Measurements from ENCODE around the gene TRIM7.

TRIM7 gene

DNA sequence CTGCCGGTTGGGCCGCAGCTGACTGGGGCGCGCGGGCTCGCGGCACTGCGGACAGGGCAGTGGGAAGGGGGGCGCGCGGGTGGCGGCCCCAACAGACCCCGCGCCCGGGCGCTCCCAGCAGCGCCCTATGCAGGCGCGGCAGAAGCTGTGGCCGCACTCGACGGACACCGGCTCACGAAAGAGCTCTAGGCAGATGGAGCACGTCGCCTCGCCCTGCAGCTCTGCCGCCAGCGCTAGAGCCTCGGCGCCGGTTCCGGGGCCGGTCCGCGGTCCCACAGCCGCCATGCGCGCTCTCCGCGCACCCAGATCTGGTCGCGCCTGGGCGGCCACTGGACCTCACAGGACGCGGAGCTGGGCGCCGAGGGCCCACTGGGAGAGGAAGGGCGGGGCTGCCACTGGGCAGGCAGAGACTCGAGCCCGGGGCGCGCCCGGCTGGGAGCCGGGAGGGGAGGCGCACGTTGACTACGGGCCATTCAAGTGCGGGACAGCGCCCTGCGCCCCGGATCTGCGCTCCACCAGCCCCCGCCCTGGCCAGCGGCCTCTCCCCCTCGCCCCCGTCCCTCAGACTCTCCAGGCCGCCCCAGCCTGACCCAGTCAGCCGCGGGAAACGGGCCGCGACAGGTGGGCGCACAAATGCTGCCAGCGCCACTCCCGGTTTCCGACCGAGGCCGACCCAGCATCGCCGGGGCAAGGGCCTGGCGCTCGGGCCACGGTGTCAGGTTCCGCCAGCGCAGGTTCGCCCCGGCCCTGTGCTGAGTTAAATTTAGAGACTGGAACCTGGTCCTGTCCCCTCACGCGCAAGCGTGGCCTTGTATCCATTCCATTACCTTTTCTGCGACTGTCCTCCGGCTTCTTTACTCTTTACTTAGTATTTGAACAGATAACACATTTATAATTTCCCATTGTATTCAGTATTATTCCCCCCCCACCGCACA is at the start of gene TRIM7:
Gene TRIM7, minus strand, starts transcription at position 371 of the 935 bp plus-strand sequence. Its CDS starts 86 bp downstream, at position 285.
- DNase-seq (ENCODE audit: low spot score): peak; percentile 74

- no peak for DNase-seq (ENCODE audit: low spot score)
Measured at GRCh38 chr5:181248277-181248676, 43.3 kb upstream of the TRIM7 start.

DNA sequence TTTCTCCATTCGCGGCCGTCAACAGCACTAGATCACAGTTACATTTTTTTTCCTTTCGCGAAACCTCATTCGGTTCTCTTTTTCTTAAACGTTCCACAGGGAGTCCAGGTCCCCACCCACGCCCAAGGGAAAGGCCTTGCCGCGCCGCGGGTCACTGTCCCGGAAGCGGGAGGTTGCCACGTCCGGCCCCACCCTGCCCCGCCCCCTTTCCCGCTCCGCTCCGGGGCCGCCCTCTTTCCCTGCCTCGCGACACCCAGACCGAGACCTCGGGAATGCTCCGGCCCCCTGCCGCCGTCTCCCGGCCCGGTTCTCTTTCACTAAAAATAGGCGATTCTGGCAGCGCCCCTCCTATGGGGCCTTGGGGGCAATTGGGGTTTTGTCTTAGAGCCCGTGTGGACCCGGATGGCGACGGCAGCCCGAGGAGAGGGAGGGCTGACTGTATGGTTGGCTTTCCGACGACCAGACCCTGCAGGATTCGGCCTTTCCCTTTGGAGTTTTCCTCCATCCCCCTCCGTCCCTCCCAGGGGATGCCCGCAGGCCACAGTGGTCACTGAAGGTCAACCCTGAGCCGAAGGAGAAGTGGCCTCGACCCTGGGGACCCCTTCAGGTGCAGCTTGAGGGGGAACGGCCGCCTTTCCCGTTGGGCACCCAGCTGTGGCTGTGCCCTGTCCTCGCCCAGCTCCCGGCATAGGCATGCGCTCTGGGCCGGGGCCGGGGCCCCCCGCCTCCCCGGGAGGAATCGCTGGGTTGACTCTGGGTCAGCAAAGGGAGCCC is 41.5 kb upstream of the TRIM7 start:
- DNase-seq (ENCODE audit: low spot score): peak; percentile 90

DNA sequence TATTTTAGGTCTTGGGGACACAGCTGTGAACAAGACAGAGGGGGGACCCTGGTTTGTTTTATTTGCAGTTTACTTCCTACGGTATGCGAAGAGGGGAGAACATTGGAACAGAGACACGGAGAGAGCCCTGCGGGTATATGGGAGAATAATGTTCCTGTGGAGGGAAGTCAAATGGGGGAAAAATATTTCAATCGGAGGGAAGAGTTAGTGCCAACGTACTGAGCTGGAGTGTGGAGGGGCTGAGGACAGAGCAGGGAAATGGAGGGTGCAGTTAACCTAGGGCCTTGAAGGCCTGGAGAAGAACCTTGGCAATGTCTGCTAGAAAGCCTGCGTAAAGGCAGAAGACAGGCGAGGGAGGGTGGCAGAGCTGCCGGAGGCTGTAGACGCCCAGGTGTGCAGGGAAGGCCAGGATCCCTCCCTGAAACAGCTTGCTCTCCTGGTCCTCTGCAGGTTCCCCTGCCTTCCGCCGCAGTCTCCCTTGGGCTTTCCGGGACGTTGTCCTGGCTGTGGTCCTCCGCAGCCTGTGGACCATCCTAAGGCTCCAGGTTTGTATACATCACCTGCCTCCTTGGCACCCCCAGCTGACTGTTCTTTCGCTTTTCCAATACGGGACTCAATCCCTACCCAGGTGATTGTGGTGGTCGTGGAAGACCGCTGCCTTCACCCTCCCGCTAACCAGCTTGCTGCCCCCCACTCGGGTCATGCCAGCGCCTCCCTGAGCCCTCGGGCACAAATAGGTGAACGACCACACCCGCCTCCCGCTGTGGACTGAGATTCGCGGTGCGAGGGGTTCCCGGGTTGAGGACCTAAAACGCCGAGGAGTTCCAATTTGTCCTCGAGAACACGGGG is 40.7 kb upstream of the TRIM7 start:
- peak; percentile 18 for DNase-seq (ENCODE audit: low spot score)

DNA sequence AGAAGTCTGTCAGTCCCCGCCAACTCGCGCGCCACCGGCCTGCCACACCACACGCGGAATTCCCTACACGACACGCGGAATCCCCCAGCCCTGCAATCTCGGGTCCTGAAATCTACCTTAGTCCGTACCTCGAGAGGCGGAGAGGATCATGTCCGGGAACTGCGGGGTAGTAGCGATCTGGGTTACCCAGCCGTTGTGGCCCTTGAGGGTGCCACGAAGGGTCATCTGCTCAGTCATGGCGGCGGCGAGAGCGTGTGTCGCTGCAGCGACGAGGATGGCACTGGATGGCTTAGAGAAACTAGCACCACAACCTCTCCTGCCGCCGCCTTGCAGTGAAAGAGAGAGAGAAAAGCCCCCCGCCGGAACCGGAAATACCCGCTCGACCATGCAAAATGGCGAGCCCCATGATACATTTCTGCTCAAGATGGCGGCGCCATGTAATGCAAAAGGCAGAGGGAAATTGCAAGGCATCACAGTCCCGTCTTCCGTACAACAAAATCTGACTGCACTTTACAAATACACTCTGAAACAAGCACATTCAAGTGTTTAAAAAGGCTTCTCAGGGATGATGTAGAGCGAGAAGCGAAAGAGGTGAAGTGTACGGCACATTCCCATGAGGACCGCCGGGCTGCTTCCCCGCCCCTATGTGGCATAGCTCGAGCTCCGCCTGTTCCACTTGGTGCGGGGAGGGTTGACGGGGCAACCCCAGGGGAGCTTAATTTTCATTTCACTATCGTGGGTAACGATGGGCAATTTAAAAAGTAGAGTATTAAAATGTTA is 38.8 kb upstream of the TRIM7 start, which contains the start of gene RACK1:
Gene RACK1, minus strand, starts transcription at position 343 of the 780 bp plus-strand sequence. Its CDS starts 106 bp downstream, at position 237.
- DNase-seq (ENCODE audit: low spot score): peak; percentile 93

GRCh38 chr5:181243018-181243563 is 38.1 kb upstream of the TRIM7 start:
- DNase-seq (ENCODE audit: low spot score): peak; percentile 20

DNA sequence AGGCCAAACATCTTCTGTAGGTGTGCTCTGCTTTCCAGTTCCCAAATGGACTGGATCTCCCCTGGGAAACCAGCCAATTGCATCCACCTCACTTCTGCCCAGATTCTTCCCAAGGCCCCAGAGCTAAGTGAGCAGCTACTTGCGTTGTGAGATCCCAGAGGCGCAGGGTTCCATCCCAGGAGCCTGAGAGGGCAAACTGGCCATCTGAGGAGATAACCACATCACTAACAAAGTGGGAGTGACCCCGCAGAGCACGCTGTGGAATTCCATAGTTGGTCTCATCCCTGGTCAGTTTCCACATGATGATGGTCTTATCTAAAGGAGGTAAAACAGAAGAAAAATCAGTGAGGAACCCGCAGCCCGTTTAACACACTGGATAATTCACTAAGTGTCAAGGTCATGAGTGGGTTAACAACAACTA is 37.0 kb upstream of the TRIM7 start:
- DNase-seq (ENCODE audit: low spot score): peak; percentile 16

DNA sequence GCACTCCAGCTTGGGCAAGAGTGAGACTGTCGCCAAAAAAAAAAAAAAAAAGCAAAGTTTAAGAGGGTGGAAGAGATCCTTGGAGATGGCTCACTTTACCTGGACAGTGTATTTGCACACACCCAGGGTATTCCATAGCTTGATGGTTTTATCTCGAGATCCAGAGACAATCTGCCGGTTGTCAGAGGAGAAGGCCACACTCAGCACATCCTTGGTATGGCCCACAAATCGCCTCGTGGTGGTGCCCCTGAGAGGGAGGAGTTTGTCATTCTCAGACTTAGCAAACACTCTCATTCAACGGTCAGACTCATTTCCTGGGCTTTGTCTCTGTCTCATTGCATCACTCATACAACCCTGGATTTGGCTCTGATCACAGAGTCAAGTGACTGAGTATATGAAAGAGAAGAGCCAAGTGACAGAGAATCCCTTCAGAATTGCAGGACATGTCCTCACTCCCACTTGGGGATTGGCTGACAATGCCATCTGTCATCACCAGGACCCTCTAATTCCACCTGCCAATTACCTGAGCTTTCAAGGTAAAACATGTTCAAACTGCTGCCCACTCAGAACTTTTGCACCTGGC is 36.5 kb upstream of the TRIM7 start:
- peak; percentile 87 for DNase-seq (ENCODE audit: low spot score)

DNA sequence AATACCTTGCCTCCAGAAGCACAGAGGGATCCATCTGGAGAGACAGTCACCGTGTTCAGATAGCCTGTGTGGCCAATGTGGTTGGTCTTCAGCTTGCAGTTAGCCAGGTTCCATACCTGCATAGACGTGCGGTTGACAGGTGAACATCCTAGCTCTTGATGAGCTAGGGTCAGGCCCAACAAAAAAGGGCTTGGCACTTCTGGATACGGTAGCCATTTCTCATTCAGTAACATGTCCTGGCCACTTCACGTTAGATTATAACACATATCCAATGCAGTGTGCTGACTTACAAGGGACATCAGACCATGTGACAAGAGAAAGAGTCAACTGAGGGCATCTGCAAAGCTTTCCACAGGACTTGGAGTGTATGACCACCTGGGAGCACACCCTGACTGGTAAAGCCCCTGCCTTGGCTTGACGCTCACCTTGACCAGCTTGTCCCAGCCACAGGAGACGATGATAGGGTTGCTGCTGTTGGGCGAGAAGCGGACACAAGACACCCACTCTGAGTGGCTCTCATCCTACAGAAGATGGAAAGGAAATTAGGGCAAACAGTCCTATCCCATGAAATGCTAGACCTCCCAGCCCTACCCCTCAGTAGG is 34.2 kb upstream of the TRIM7 start:
- no peak for DNase-seq (ENCODE audit: low spot score)

- DNase-seq (ENCODE audit: low spot score): no peak
Measured at GRCh38 chr5:181237729-181238385, 32.9 kb upstream of the TRIM7 start.

GRCh38 chr5:181236954-181237641 is 32.1 kb upstream of the TRIM7 start:
- DNase-seq (ENCODE audit: low spot score): no peak

DNA sequence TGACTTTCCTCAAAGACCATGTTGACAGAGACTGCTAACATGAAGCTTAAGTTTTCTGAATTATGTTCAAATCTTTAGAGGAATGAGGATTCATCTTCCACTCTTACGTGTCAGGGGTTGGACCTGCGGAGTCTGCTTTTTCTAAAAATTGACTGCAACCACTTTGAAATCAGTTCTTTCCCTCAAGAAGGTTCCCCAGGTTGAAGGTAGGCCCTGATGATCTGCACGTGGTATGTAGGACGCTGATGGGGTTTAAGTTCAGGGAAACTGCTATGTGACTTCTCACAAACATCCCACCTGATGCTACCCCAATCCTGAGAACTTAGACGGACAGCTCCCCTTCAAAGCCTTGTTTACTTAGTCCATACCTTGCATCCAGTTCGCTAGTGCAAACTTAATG is 31.5 kb upstream of the TRIM7 start:
- DNase-seq (ENCODE audit: low spot score): no peak

GRCh38 chr5:181235689-181236366 is 30.8 kb upstream of the TRIM7 start:
- no peak for DNase-seq (ENCODE audit: low spot score)

DNA sequence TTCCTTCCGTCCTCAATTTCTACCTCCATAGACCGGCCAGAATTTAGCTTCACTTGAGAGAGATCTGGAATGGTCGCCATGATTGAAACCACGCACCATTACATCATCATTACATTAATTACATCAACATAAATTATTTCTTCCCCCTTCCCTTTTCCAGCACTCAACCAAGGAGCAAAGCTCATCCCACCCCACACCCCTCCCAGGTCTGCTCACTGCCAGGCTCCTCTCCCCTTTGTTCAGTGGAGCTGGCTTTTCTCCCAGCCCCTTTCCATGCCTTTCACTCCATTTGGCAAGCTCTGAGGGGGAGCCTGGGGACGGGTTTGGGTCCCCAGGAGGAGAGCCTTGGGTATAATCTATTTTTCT is 30.3 kb upstream of the TRIM7 start:
- DNase-seq (ENCODE audit: low spot score): no peak

DNA sequence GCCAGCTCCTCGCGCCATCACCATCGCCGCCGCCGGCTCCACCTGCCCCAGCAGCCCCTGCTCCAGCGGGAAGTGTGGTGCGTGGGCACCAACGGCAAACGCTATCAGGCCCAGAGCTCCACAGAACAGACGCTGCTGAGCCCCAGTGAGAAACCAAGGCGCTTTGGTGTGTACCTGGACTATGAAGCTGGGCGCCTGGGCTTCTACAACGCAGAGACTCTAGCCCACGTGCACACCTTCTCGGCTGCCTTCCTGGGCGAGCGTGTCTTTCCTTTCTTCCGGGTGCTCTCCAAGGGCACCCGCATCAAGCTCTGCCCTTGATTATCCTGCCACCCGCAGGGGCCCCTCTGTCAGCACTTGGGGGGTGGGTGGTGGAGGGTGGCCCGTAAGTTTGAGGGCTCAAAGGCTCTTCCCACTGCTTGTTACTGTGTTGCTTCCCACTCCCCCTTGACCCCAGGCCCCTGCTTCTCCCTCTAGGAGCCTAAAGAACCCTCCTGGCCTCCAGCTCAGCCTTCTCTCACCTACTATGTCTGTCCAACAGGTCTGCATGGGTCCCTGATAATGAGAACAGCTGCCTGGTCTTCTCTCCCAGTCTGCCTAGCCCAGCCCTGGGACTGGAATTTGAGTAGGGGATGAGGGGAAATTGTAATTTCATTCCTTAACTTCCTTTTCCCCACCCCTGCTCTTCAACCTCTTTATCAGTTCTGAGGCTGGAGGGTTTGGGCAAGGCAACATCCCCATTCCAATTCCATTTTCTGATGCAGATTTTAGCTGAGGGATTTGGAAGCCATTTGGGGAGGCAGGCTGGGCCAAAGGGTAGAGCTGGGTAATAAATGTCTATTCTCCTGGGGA is 29.7 kb upstream of the TRIM7 start:
- DNase-seq (ENCODE audit: low spot score): no peak

- no peak for DNase-seq (ENCODE audit: low spot score)
Measured at GRCh38 chr5:181233801-181234454, 28.9 kb upstream of the TRIM7 start.
